ENCODE data around the gene COA1.
A peak's percentile ranks its signal among the peaks of the same experiment; 100 is the strongest.
"Not testable (repeated sequence)": the region's sequence is repeated elsewhere in the genome, so short reads cannot be mapped to it uniquely, and the experiment has no call there.

COA1 gene

DNA sequence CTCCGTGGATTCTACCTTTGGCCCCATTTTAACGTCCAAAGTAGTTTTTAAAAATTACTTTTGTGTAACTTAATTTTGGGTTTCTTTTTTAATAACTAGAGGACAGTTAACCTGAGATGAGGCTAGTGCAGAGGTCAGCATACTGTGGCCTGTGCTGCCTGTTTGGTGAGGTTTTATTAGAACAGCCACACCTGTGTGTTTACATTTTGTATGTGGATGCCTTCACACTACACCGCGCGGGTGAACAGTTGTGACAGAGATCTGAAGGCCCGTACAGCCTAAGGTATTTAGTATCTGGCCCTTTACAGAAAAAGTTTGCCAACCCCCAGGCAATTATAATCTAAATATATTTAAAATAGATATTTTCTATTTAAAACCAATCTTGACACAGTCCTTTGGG lies 99.5 kb downstream of the COA1 start:
- no peak for DNase-seq (ENCODE audit: low read depth in 2 of 2)

DNA sequence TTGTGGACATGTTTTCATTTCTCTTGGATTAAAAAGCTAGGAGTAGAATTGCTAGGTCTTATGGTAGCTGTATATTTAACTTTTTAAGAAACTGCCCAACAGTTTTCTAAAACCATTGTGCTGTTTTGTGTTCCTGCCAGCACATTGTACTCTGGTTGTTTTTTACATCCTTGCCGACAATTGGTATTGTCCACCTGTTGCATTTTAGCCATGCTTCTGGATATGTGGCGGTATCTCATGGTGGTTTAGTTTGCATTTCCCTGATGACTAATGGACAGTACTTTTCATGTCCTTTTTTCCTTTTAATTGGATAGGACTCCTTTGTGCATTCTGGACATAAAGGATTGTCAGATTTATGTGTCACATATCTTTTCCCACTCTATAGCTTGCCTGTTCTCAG lies 100.9 kb downstream of the COA1 start:
- no peak for DNase-seq (ENCODE audit: low read depth in 2 of 2)

DNA sequence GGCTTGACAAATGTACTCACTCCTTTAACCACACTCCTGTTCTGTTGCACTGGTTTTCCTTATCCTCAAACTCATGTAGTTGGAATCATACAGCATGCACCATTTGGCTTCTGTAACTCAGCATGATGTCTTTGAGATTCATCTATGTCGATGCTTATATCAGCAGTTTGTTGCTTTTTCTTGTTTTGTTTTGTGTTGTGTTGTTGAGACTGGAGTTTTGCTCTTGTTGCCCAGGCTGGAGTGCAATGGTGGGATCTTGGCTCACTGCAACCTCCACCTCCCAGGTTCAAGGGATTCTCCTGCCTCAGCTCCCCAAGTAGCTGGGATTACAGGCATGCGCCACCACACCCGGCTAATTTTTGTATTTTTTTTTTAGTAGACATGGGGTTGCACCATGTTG lies 101.5 kb downstream of the COA1 start:
- DNase-seq (ENCODE audit: low read depth in 2 of 2), result not testable (repeated sequence)

DNA sequence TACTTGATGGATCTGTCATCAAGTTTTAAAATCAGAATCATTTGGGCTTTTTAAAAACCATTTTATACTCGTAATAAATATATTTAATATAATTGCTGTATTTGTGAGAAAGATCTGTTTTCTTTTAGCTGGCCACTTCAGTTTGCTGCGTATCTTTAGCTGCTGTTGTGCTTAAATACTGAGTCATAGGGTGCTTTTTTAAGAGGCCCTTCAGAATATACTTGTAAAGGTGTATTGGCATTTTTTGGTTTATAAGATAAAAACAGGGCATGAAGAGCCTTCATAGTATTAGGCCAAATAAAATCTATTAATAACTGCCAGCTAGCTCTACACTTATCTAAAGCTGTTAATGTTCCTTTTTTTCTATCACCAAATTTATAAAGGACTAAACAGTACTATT lies 102.6 kb downstream of the COA1 start:
- no peak for DNase-seq (ENCODE audit: low read depth in 2 of 2)

DNA sequence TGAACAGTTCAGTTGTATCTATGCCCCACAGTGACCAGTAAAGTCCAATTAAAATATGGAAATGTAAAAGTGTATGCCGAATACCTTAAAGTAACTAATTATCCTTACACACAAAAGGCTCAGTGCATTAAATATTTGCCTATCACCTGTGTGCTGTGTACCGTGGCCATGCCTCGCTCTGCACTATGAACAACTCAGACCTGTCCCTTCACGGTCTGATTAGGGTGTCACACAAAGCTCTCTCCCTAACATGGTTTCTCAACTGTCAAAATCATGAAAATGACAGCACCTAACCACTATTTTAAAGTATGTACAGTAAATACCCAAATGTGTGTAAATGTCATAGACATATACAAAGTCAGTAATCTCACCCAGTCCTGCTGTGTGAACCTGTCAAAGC lies 103.3 kb downstream of the COA1 start:
- no peak for DNase-seq (ENCODE audit: low read depth in 2 of 2)

DNA sequence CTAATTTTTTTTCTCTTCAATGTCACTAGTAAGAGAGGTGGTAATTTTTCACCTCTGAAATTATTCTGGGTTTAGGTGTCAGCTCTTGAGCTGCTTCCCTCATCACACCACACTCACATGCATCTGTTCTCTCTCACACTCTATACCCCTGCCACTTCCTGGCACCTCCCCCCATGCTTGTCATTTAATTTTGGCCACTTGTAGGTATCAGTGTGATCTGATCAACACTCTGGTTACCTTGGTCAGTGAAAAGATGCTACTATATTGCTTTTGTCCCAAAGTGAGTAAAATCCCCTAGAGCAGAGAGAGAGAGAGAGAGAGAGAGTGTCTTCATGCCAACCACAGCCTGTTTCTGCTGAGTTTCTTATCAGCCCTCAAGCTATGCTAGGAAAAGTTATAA lies 103.9 kb downstream of the COA1 start:
- DNase-seq (ENCODE audit: low read depth in 2 of 2), result peak; percentile 20 to 54

DNA sequence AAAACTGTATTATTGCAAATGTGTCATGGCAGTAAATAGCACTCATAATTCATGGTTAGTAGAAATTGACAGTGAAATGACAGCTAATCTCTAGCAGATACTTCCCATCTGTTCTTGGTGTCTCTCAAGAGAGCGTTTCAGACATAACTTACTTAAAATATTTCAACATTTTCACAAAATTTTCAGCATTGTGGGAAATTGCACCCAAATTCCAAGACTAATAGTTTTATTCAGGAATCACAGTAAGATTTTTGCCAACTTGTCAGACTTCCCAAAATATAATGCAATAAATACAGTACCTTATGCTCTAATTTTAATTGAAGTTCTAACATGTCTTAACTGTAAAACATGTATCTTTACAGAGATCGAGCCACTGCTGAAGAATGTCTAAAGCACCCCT lies 105.2 kb downstream of the COA1 start:
- no peak for DNase-seq (ENCODE audit: low read depth in 2 of 2)

DNA sequence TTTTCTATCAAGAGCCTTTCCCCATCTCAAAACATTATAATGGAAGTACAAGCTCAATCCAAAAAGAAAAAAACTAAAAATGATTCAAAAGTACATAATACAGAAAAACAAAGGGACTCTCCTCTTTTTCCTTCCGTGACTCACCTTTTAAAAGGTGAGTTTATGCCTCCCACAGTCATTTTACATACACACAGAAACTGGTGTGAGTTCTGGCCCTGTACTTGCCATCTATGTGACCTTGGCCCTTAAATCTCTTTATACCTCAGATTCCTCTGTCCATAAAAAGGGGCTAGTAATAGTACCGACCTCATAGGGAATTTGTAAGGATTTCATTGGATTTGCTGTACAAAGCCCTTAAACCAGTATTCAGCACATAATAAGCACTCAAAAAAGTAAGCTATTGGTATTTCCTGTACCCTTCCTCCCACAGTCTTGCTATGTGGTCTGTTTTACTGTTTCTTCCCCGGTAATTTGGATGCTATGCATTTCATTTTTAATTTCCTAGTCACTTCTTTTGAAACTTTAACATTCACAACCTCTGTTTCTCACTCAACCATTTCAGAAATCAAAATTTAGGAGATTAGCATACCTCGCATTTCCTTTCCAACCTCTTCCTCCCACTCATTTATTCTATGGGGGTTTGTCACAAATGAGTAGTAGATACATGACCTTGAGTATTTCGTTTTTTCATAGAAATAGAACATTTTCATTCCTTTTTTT lies 107.4 kb downstream of the COA1 start:
- DNase-seq (ENCODE audit: low read depth in 2 of 2), result no peak

DNA sequence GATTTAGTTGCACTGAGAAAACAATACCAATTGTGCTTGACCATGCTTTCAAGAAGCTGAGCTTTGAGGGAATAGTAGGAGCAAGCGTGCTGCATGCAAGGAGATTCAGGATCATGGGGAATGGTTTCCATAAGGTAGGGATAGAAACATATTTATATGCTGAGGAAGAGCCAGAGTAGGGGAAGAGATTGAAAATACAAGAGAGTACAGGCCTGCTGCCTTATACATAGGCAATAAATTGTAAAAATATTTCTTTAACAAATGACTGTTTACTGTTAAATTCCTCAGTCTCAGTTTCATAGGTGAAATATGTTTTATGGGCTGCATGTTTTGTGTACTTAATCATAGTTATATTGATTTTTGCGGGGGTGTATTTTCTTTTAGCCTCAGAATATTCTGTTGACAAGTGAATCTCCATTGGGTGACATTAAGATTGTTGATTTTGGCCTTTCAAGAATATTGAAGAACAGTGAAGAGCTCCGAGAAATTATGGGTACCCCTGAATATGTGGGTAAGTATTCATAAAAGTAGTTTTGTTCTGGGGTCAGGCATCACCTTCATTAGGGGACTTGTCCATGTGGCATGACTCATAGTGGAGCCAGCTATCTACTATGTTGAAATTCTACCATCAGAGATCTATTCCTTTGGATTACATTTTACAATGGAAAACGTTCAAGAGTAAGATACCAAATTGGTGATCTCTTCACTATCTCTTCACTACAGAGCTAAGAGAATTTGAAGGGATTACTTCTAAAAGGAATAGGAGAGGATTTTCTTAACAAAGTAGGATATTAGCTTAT lies 109.9 kb downstream of the COA1 start:
- no peak for DNase-seq (ENCODE audit: low read depth in 2 of 2)

DNA sequence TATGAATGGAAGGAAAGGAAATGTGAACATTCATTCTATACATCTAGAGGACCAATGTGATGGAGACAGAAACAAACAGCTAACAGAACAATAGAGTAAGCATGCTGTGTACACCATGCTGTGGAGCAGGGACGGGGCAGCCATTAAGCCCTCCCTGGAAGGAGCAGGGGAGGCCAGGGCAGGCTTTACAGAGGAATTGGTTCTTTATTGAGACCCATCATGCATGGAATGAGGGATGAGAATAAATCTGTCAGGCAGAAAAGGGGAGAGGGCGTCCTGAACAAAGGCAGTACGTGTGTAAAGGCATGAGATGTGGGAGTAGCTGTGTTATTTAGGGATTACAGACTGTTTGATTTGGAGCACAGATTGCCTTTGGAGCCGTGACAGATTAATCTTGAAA lies 111.2 kb downstream of the COA1 start:
- no peak for DNase-seq (ENCODE audit: low read depth in 2 of 2)

DNA sequence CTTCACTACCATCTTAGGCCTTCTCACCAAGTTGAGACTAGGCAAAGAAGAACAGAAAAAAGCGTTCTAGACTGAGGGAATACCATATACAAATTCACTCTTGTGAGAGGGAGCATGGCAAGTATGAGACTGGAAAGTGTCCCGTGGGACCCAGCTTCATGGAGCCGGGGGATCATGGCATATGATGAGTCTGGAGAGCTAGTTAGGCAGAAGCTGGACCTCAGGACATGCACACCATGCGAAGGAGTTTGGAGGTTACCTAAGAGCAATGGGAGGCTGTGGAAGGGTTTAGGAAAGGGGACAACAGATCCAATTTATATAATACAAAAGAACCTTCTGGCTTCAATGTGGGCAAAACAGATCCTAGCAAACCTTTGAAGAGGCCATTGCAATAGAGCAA lies 112.3 kb downstream of the COA1 start:
- no peak for DNase-seq (ENCODE audit: low read depth in 2 of 2)

DNA sequence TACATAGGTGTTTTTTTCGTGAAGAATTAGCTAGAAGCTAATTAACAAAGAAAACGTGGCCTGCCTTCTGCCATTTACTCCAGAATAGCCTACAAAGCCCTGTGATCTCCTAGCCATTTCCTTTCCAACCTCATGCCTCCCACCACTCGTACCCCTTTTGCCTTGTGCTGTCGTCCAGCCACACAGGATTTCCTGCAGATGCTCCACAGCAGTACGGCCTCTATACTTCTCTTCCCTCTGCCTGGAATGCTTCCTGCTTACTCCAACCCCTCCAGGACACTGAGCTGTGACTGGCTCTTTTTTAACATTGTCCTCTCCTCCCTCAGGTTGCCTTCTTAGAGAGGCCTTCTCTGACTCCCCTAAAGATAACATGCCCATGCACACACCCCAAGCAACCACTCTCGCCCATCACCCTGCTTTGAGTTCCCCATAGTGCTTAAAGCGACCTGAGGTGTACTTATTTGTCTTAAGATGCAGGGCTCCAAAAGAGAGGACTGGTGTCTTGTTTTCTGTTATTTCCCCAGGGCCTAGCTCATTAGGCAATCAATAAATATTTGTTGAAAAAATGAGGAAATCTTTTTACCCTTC lies 113.7 kb downstream of the COA1 start:
- no peak for DNase-seq (ENCODE audit: low read depth in 2 of 2)

DNA sequence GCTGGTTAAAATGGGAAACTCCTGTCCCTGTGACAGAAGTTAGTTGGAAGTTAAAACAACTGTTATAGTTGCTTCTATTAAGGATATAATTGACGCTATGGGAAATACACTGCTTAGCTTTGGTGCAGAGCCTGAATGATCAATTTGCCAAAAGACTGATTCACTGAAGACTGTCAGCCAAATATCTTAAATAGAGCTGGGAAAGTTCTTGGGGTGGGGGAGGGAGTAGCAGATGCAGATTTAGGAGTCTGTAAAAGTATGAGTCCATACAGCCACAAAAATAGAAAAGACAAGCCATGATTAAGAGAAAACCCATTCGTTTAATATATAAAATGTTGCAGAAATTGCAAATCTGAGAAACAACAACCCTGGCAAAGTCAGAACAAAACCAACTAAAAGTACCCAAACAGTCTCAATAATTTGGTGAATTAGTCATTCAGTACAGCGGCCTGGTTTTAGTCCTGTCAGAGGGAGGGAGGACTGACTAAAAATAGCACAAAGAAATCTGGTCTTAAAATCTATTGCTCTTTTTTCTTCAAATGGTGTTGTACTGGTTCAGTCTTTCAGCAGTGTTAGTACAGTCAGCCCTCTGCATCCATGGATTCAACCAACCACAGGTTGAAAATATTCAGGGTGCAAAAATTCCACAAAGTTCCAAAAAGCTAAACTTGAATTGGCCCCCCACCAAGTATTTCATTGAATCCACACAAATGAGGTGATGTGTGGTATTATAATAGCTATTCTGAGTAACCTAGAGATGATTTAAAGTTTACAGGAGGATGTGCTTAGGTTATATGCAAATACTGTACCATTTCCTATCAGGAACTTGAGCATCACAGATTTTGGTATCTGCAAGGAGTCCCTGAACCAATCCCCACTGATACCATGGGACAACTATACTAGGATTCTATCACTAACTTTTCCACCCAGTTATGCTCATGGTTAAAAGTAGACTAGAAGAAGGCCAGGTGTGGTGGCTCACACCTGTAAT lies 116.4 kb downstream of the COA1 start:
- no peak for DNase-seq (ENCODE audit: low read depth in 2 of 2)

DNA sequence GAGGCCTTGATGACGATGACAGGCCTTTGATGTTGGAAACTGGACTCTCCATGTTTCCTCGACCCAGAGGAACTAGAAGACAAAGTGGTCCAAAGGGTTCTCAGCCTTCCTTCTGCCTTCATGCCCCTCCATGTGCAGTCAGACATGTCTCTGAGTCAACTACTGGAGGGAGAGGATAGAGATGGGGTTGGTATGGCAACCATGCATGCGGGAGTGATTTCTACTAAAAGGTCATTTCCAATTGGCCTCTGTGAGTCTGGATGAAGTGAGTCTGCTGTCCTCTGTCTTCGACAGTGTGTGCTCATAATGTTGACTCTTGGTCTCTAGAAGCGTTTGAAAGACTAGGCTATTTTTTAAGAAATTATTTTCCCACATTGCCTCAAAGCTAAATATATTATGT lies 117.2 kb downstream of the COA1 start:
- no peak for DNase-seq (ENCODE audit: low read depth in 2 of 2)

DNA sequence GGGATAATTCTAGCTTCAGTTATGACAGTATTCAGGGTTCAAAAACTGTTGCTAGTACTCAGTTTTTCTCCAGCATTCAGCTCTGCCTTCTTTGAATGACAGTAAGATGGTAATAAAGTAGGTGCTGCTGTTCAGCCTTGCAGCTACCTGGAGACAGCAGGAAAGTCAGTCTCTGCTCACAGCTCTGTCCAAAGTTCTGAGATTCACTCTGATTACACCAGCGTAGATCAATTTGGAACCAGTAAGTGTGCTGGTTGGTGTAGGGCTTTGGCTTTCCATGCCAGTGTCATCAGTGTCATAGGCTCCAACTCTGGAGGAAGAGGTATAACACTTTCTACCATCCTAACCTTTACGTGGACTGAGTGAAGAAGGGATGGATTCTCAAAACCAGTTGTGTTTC lies 120.2 kb downstream of the COA1 start:
- DNase-seq (ENCODE audit: low read depth in 2 of 2), result no peak

DNA sequence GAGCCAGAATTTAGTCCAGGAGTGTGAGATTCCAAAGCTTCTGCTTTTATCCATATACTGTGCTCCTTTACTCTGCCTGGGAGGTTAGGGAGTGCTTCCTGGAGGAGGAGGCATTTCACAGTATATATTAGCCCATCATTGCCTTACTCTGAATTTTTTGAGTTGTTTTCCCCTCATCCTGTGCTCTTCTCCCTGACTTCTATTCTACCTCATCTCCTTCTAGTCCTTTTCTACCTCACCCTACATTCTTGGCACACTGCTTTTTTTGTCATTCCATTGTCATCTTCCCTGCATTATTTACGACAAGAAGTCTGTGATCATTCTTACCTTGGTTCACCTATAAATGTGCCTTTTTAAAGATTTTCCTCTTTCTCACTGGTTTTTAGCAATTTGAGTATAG lies 125.1 kb downstream of the COA1 start:
- no peak for DNase-seq (ENCODE audit: low read depth in 2 of 2)

DNA sequence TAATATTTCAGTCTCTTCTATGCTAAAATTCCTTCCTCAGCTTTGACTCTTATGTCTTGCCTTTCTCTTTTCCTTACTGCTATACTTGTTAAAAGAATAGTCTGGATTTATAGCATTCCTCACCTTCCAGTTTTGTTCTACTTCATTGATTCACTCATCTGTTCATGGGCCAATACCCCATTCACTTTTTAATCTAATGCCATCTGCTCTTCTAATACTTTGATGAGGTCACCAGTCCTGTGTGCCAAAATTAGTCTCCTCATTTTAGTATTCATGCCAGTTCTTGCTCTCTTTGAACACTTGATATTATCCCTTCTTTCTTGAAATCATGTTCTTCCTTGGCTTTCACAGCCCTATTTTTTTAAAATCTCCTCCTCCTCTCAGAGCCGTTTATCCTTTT lies 127.1 kb downstream of the COA1 start:
- no peak for DNase-seq (ENCODE audit: low read depth in 2 of 2)

DNA sequence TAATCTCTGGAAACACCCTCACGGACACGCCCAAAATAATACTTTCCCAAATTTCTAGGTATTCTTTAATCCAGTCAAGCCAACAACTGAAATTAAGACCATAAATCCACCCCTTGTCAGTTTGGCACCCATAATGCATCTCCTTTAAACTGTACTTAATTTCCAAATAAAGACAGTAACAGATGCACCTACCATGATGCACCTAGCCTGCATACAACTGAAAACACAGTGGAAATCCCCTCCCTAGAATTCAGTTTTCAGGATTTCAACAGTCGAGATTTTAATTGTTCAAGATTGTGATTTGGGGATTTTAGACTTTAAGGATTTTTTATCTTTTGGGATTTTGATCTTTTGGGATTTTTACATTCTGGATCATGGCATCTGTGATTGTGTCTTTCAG lies 129.3 kb downstream of the COA1 start:
- DNase-seq (ENCODE audit: low read depth in 2 of 2), result no peak

DNA sequence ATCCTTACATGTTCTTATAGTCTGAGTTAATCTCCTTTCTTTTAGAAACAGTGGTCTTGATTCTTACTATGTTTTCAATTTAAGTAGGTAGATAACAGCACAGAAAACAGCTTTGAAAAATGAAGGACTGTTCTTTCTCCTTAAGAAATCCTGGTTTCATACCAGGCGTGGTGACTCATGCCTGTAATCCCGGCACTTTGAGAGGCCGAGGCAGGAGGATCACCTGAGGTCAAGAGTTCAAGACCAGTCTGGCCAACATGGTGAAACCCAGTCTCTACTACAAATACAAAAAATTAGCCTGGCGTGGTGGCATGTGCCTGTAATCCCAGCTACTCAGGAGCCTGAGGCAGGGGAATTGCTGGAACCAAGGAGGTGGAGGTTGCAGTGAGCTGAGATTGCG lies 132.9 kb downstream of the COA1 start:
- not testable (repeated sequence) for DNase-seq (ENCODE audit: low read depth in 2 of 2)

DNA sequence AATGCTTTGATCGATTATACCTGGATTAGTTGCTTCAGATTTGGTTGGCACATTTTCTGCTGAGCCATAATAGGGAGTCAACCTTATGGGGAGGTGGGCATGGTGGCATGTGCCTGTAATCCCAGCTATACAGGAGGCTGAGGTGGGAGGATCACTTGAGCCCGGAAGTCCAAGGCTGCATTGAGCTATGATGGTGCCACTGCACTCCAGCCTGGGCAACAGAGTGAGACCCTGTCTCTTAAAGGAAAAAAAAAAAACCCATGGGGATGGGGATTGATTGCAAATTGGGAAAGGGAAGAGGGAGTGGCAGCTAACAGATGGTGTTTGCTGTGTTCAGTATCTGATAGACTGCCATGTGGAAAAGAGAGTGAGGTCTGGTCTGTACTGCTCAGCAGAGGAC lies 135.3 kb downstream of the COA1 start:
- no peak for DNase-seq (ENCODE audit: low read depth in 2 of 2)

DNA sequence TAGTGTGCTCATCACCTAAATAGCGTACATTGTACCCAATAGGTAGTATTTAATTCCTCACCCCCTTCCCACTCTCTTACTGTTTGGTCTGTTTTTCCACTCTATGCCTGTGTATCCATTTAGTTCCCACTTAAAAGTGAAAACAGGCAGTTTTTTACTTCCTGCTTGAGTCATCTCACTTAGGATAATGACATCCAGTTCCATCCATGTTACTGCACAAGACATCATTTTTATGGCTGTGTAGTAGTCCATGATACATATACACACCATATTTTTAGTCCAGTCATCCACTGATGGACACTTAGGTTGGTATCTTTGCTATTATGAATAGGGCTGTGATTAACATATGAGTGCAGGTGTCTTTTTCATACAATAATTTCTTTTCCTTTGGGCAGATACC lies 136.3 kb downstream of the COA1 start:
- no peak for DNase-seq (ENCODE audit: low read depth in 2 of 2)

DNA sequence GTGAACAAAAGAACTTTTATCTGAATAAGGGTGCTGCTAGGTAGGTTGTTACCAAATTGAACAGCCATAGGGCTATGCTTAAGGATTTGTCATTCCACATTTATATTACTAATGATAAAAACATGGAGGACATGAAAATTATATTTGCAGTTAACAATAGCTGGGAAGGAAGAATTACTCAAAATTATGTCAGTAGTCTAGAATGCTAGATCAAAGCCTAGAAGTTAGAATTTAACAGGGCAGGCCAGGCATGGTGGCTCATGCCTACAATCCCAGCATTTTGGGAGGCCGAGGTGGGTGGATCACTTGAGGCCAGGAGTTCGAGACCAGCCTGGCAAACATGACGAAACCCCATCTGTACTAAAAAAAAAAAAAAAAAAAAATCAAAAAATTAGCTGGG lies 137.0 kb downstream of the COA1 start:
- DNase-seq (ENCODE audit: low read depth in 2 of 2), result no peak
